ENCODE measurements around the gene TRMO.

DNA sequence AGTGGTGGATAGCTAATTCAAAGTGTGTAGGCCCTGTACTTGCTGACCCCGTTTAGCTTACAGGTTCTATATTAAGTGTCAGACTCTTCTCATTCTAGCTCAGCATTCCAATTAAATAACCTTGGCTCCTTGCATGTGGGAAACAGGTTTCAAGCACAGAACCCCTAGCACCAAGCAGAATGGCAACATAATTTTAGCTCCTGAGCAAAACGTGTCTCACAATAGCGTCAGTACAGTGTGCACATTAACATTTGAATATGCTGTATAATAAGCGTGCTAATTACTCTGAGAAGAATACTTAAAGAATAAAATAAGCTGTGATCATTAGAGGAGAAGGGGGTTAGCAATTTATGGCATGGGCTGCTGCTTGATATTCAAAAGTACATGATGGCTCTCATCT lies 39.8 kb upstream of the TRMO start:
- TF ChIP-seq, protein P1, sequence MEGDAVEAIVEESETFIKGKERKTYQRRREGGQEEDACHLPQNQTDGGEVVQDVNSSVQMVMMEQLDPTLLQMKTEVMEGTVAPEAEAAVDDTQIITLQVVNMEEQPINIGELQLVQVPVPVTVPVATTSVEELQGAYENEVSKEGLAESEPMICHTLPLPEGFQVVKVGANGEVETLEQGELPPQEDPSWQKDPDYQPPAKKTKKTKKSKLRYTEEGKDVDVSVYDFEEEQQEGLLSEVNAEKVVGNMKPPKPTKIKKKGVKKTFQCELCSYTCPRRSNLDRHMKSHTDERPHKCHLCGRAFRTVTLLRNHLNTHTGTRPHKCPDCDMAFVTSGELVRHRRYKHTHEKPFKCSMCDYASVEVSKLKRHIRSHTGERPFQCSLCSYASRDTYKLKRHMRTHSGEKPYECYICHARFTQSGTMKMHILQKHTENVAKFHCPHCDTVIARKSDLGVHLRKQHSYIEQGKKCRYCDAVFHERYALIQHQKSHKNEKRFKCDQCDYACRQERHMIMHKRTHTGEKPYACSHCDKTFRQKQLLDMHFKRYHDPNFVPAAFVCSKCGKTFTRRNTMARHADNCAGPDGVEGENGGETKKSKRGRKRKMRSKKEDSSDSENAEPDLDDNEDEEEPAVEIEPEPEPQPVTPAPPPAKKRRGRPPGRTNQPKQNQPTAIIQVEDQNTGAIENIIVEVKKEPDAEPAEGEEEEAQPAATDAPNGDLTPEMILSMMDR (IDR thresholded peaks at IDR 0.05), result no peak
- TF ChIP-seq EP300 (IDR thresholded peaks at IDR 0.05) (no peak), POLR2A (IDR thresholded peaks at IDR 0.05) (no peak), POLR2AphosphoS5 (IDR thresholded peaks at IDR 0.05) (no peak)

Data from gastroesophageal sphincter (tissue), 3 donors.